Large intestine (tissue), 3 donors: ENCODE data around the gene ITGA2. TPM values are rescaled to one million over a fixed set of nuclear protein-coding genes. Genes with fewer than 3 reads are reported as not detected.

ENCODE experiments used
- DNase-seq, 2 donors: peaks; one replicate each; pipeline versions ENCODE4 v3.0.0 to v3.0.0-alpha.2; 2013
- H3K27ac ChIP-seq: one replicate; pipeline ENCODE4 v1.5.1; 2013; ENCODE audit warnings: low read length
- H3K27me3 ChIP-seq: 2 replicates; pipeline ENCODE4 v1.6.1; 2013; ENCODE audit warnings: low read length; ENCODE audit not compliant: control insufficient read depth, insufficient read depth
- H3K36me3 ChIP-seq: 2 replicates; pipeline ENCODE4 v1.6.1; 2013; ENCODE audit warnings: low read length; ENCODE audit not compliant: control insufficient read depth, insufficient read depth
- H3K4me1 ChIP-seq: one replicate; pipeline ENCODE4 v1.6.1; 2013; ENCODE audit warnings: low read length; ENCODE audit not compliant: control insufficient read depth, insufficient read depth
- H3K4me3 ChIP-seq: one replicate; pipeline ENCODE4 v1.5.1; 2013; ENCODE audit warnings: low read length
- H3K9me3 ChIP-seq: one replicate; pipeline ENCODE4 v1.6.1; 2013; ENCODE audit warnings: mild to moderate bottlenecking, low read depth, low read length, moderate library complexity; ENCODE audit not compliant: control insufficient read depth
- WGBS: methylation state at CpG from one replicate; pipeline ENCODE4 v1.1.5; 2013; ENCODE audit warnings: low lambda C conversion rate; ENCODE audit not compliant: insufficient coverage; 5-methylcytosine and 5-hydroxymethylcytosine counted together
- polyA plus RNA-seq: library from polyadenylated mRNA; unstranded; fragments of 120-200 nt; gene quantifications from one replicate; pipeline ENCODE4 v1.2.1, GENCODE V29; 2013

ITGA2 gene
- polyA plus RNA-seq, 1 donor: 13.7 TPM

DNA sequence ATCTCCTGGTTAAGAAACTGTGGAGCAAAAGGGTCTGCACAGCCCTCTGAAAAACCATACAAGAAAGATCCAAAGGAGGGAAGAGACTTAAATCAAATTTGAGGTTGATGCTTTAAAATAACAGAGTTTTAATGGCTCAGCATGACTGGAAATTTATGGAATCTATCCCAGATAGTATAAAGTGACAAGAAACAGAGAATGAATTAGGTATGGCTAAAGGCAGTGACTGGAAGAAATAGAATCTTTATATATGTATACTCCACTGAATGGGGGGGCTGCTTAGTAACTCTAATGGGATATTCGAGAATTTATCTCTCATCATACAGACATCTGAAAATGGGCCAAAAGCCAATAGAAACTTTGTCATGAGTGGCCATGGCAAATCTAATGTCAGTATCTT, 138.0 kb downstream of the ITGA2 start:
- Histone ChIP-seq H3K9me3 (no peaks in the 10 kb centered on the region), H3K4me1 (no peaks in the 10 kb centered on the region), H3K27me3 (no peaks in the 10 kb centered on the region), H3K27ac (no peak overlapping the region), H3K36me3 (no peaks in the 10 kb centered on the region), H3K4me3 (no peak overlapping the region)
- 80% methylated on average over 1 of the region's 1 CpG for WGBS
- DNase-seq: no peak

DNA sequence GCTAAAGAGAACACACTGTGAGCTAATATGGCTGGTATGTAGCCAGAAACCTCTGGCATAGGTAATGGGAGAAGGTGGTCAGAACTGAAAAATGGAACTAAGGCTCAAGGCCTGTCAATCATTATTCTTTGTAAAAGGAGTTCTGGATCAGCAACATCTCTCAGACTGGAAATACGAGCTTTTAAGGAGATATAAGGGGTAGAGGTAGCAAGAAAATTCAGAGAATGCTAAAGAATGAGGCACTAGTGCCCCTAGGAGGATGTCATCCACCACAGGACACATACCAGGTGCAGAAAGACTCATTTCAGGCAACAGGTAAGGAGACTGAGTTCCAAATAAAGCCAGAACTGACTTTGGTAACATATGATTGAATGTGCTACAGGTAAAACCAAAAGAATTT, 139.3 kb downstream of the ITGA2 start:
- Histone ChIP-seq H3K27ac (no peak overlapping the region), H3K36me3 (no peaks in the 10 kb centered on the region)
- WGBS: no CpG with 5 or more reads among the region's 1 CpG

DNA sequence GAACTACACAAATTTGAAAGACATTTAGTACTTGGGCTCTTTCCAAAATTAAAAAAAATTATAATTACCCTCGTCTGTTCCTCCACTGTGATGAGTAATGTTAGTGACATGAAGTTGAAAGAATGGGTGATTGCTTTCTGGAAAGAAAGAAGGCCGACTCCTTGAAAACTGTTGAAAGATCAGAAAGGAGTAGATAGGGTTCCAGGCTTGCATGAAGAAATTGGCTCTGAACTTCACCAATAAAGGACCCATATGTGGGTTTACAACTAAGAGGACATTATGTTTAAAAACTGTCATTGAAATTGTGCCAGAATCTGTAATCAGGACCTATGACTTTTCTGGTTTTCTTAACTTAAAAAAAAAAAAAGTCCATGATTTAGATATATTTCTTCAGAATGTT, 141.1 kb downstream of the ITGA2 start:
- H3K27me3 ChIP-seq: no peaks in the 10 kb centered on the region
- no peaks in the 10 kb centered on the region for H3K4me1 ChIP-seq
- no peaks in the 10 kb centered on the region for H3K36me3 ChIP-seq
- no peak overlapping the region for H3K4me3 ChIP-seq
- no CpG with 5 or more reads among the region's 2 CpGs for WGBS
- DNase-seq: no peak
- H3K27ac ChIP-seq: no peak overlapping the region
- no peaks in the 10 kb centered on the region for H3K9me3 ChIP-seq

More for the DNA sequence above, 139.3 kb downstream of the ITGA2 start:
- H3K4me3 ChIP-seq: no peak overlapping the region
- DNase-seq: no peak
- H3K9me3 ChIP-seq: no peaks in the 10 kb centered on the region
- H3K4me1 ChIP-seq: no peaks in the 10 kb centered on the region
- no peaks in the 10 kb centered on the region for H3K27me3 ChIP-seq

DNA sequence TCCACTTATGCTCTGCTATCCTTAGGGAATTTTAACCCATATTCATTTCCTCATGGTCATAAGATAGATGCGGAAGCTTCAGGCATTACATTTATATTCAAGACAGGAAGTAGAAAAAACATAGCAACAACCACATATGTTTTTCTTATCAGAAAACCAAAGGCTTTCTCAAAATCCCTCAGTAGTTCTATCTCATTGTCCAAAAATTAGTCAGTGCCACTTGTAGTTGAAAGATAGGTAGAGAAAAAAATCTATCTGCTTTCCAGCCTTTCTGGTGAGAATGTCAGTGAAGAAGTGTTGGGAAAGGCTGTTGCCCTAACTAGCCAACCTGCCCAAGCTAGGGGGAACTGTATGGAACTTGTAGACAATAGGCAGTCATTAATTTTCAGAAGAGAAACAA, 143.9 kb downstream of the ITGA2 start:
- WGBS: no CpG with 5 or more reads among the region's 1 CpG
- H3K27me3 ChIP-seq: no peaks in the 10 kb centered on the region

More for the DNA sequence above, 143.9 kb downstream of the ITGA2 start:
- no peak overlapping the region for H3K4me3 ChIP-seq
- H3K36me3 ChIP-seq: no peaks in the 10 kb centered on the region
- no peaks in the 10 kb centered on the region for H3K4me1 ChIP-seq
- no peak overlapping the region for H3K27ac ChIP-seq
- no peaks in the 10 kb centered on the region for H3K9me3 ChIP-seq
- no peak for DNase-seq

Other genes starting within 250 kb of the ITGA2 start
- 30.8 TPM for gene ITGA1, start 201.4 kb upstream of the ITGA2 start, polyA plus RNA-seq
- gene PELO, start 201.4 kb upstream of the ITGA2 start, polyA plus RNA-seq: 14.1 TPM
- 46.0 TPM for gene MOCS2, start 120.4 kb downstream of the ITGA2 start, polyA plus RNA-seq